H9 (cell line): ENCODE results near the gene JMJD1C. TPM values are rescaled to one million over a fixed set of nuclear protein-coding genes. Genes with fewer than 3 reads are reported as not detected.

Experiments
- DNase-seq: peaks from one replicate; pipeline ENCODE4 v3.0.0-alpha.2; 2017
- H2AFZ ChIP-seq: one replicate; pipeline ENCODE4 v1.6.1; 2013; ENCODE audit warnings: mild to moderate bottlenecking, low read length, control low read depth, moderate library complexity
- H2AK5ac ChIP-seq: 2 replicates; pipeline ENCODE4 v1.6.1; 2013; ENCODE audit warnings: low read length, control low read depth, mixed read lengths; ENCODE audit not compliant: insufficient read length
- H2BK120ac ChIP-seq: one replicate; pipeline ENCODE4 v1.6.1; 2013; ENCODE audit warnings: low read depth, mild to moderate bottlenecking, low read length, control low read depth, inconsistent platforms; ENCODE audit not compliant: poor library complexity, severe bottlenecking
- H2BK12ac ChIP-seq: 2 replicates; pipeline ENCODE4 v1.6.1; 2013; ENCODE audit warnings: low read length, control low read depth, mixed read lengths, low read depth; ENCODE audit not compliant: insufficient read length
- H2BK15ac ChIP-seq: 2 replicates; pipeline ENCODE4 v1.6.1; 2013; ENCODE audit warnings: low read depth, low read length, control low read depth
- H2BK20ac ChIP-seq: one replicate; pipeline ENCODE4 v1.6.1; 2013; ENCODE audit warnings: low read depth, mild to moderate bottlenecking, low read length, control low read depth, inconsistent platforms; ENCODE audit not compliant: poor library complexity, severe bottlenecking
- H2BK5ac ChIP-seq: 2 replicates; pipeline ENCODE4 v1.6.1; 2013; ENCODE audit warnings: low read length, control low read depth, mixed read lengths; ENCODE audit not compliant: insufficient read length
- H3K14ac ChIP-seq: 2 replicates; pipeline ENCODE4 v1.6.1; 2013; ENCODE audit warnings: low read length, control low read depth; ENCODE audit not compliant: insufficient read depth
- H3K18ac ChIP-seq: 2 replicates; pipeline ENCODE4 v1.6.1; 2013; ENCODE audit warnings: low read depth, mild to moderate bottlenecking, mixed read lengths, low read length, control low read depth; ENCODE audit not compliant: insufficient read length
- H3K23ac ChIP-seq: 2 replicates; pipeline ENCODE4 v1.6.1; 2013; ENCODE audit warnings: low read length, control low read depth, mixed read lengths, low read depth; ENCODE audit not compliant: insufficient read length
- H3K23me2 ChIP-seq: 2 replicates; pipeline ENCODE4 v1.6.1; 2013; ENCODE audit warnings: low read depth, mild to moderate bottlenecking, mixed read lengths, low read length, control low read depth; ENCODE audit not compliant: insufficient read length, poor library complexity, severe bottlenecking
- H3K27ac ChIP-seq: 2 replicates; pipeline ENCODE4 v1.5.1; 2013; ENCODE audit warnings: low read length, control low read depth, mixed read lengths, low read depth; ENCODE audit not compliant: insufficient read length
- H3K27me3 ChIP-seq: 2 replicates; pipeline ENCODE4 v1.6.1; 2013; ENCODE audit warnings: low read length, control low read depth, inconsistent platforms; ENCODE audit not compliant: insufficient read depth
- H3K4ac ChIP-seq: 2 replicates; pipeline ENCODE4 v1.6.1; 2013; ENCODE audit warnings: low read depth, mild to moderate bottlenecking, control low read depth, inconsistent platforms, low read length, moderate library complexity
- H3K4me1 ChIP-seq: 2 replicates; pipeline ENCODE4 v1.6.1; 2013; ENCODE audit warnings: low read length, control low read depth, inconsistent platforms; ENCODE audit not compliant: insufficient read depth
- H3K4me2 ChIP-seq: 2 replicates; pipeline ENCODE4 v1.6.1; 2013; ENCODE audit warnings: low read length, control low read depth, mixed read lengths; ENCODE audit not compliant: insufficient read length, insufficient read depth
- H3K56ac ChIP-seq: 2 replicates; pipeline ENCODE4 v1.6.1; 2013; ENCODE audit warnings: low read depth, mild to moderate bottlenecking, mixed read lengths, low read length, control low read depth; ENCODE audit not compliant: insufficient read length
- H3K79me1 ChIP-seq: 2 replicates; pipeline ENCODE4 v1.6.1; 2013; ENCODE audit warnings: low read depth, mild to moderate bottlenecking, moderate library complexity, low read length, control low read depth, inconsistent platforms; ENCODE audit not compliant: insufficient read depth, poor library complexity, severe bottlenecking
- H3K79me2 ChIP-seq: 2 replicates; pipeline ENCODE4 v1.6.1; 2013; ENCODE audit warnings: low read length, control low read depth, inconsistent platforms; ENCODE audit not compliant: insufficient read depth
- H3K9ac ChIP-seq: 2 replicates; pipeline ENCODE4 v1.6.1; 2013; ENCODE audit warnings: low read length, control low read depth, mixed read lengths; ENCODE audit not compliant: insufficient read length; ENCODE audit errors: extremely low read depth
- H3K9me3 ChIP-seq: one replicate; pipeline ENCODE4 v1.6.1; 2013; ENCODE audit warnings: low read depth, low read length, inconsistent platforms; ENCODE audit not compliant: control insufficient read depth
- H3T11ph ChIP-seq: one replicate; pipeline ENCODE4 v1.6.1; 2013; ENCODE audit warnings: mild to moderate bottlenecking, low read length, control low read depth, inconsistent platforms
- H4K20me1 ChIP-seq: one replicate; pipeline ENCODE4 v1.6.1; 2013; ENCODE audit not compliant: control insufficient read depth, insufficient read length, insufficient read depth
- H4K5ac ChIP-seq: 2 replicates; pipeline ENCODE4 v1.6.1; 2013; ENCODE audit warnings: low read depth, mild to moderate bottlenecking, mixed read lengths, low read length, control low read depth; ENCODE audit not compliant: insufficient read length
- H4K8ac ChIP-seq: replicated peaks from 2 replicates; pipeline ENCODE4 v1.6.1; 2013; ENCODE audit warnings: low read length, control low read depth, mixed read lengths, low read depth; ENCODE audit not compliant: insufficient read length
- H4K91ac ChIP-seq: 2 replicates; pipeline ENCODE4 v1.6.1; 2013; ENCODE audit warnings: low read depth, mild to moderate bottlenecking, moderate library complexity, mixed read lengths, low read length, control low read depth; ENCODE audit not compliant: insufficient read length
- H3K27ac Mint-ChIP-seq, 3 experiments: 2 replicates in 2 of 3; 3 replicates in 1 of 3; pipeline ENCODE4 v1.8.0; 2020 to 2021; ENCODE audit warnings: mixed read lengths in 3 of 3, mild to moderate bottlenecking in 1 of 3, moderate library complexity in 1 of 3
- H3K27me3 Mint-ChIP-seq: 2 replicates; pipeline ENCODE4 v1.8.0; 2021; ENCODE audit warnings: low read depth, mild to moderate bottlenecking, moderate library complexity, mixed read lengths
- H3K36me3 Mint-ChIP-seq, 3 experiments: 2 replicates in 2 of 3; 3 replicates in 1 of 3; pipeline ENCODE4 v1.8.0; 2020 to 2021; ENCODE audit warnings: low read depth in 3 of 3, mixed read lengths in 3 of 3; ENCODE audit not compliant: insufficient read depth in 1 of 3
- H3K4me1 Mint-ChIP-seq, 2 experiments: 2 replicates each; pipeline ENCODE4 v1.8.0; 2020; ENCODE audit warnings: mixed read lengths in 2 of 2
- H3K4me3 Mint-ChIP-seq, 2 experiments: 2 replicates in 1 of 2; 3 replicates in 1 of 2; pipeline ENCODE4 v1.8.0; 2020 to 2021; ENCODE audit warnings: mild to moderate bottlenecking in 2 of 2, mixed read lengths in 2 of 2, moderate library complexity in 1 of 2
- H3K9me3 Mint-ChIP-seq, 2 experiments: 2 replicates in 1 of 2; 3 replicates in 1 of 2; pipeline ENCODE4 v1.8.0; 2020; ENCODE audit warnings: mild to moderate bottlenecking in 2 of 2, mixed read lengths in 2 of 2, moderate library complexity in 1 of 2
- WGBS: extraction: QIAGEN DNeasy Blood & Tissue Kit; methylation state at CpG from one replicate; pipeline ENCODE4 v1.1.7; 2013; ENCODE audit warnings: missing lambda C conversion rate, low lambda C conversion rate, mixed read lengths; ENCODE audit not compliant: insufficient read length; ENCODE audit errors: extremely low coverage; 5-methylcytosine and 5-hydroxymethylcytosine counted together
- total RNA-seq: library from RNA; stranded (reverse); gene quantifications from 2 replicates; pipeline ENCODE4 v1.2.1, GENCODE V29; 2021
- TF ChIP-seq, protein P1 (sequence below): fragments of 200-600 bp; sonication (generic); conservative IDR thresholded peaks from 3 replicates; pipeline ENCODE4 v1.8.0; 2021; ENCODE audit warnings: antibody characterized with exemption, mild to moderate bottlenecking

The JMJD1C gene
- total RNA-seq, 1 experiment from 2014 or later = 200 TPM

DNA sequence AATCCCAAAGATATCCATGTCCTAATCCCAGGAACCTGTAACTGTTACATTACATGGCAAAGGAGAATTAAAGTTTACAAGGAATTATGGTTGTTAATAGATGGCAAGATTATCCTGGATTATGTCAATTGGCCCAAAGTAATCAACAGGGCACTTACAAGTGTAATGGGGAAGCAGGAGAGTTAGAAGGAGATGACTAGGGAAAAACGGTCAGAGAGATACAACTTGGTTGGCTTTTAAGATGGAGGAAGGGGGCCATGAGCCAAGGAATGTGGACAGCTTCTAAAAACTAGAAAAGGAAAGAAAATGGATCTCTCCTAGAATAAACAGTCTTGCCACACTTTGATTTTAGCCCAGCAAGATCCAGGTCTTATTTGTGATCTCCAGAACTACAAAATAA, 3.3 kb downstream of the JMJD1C start:
- Histone ChIP-seq H2BK5ac (no peak overlapping the region), H2BK15ac (no peak overlapping the region), H4K5ac (no peak overlapping the region), H3K27ac (no peak overlapping the region), H3K9ac (no peak overlapping the region), H3K14ac (no peak overlapping the region), H3K79me1 (peaks cover 3% of the 10 kb centered on the region), H2AFZ (no peak overlapping the region), H2AK5ac (no peak overlapping the region), H3T11ph (no peak overlapping the region), H4K91ac (no peak overlapping the region), H3K23ac (no peak overlapping the region), H3K56ac (no peak overlapping the region), H2BK120ac (no peak overlapping the region), H3K9me3 (no peaks in the 10 kb centered on the region), H2BK20ac (no peak overlapping the region), H3K79me2 (peaks cover 12% of the 10 kb centered on the region; the same call in 1 of the 2 replicates), H3K27me3 (no peaks in the 10 kb centered on the region), H3K23me2 (peaks cover 4% of the 10 kb centered on the region), H3K18ac (no peak overlapping the region), H4K8ac (no peak overlapping the region), H4K20me1 (peaks cover 3% of the 10 kb centered on the region), H3K4me1 (no peaks in the 10 kb centered on the region; the same call in 1 of the 2 replicates), H3K4ac (no peak overlapping the region), H2BK12ac (no peak overlapping the region), H3K4me2 (no peak overlapping the region)
- H3K4me1 Mint-ChIP-seq = peaks cover 22 to 24% of the 10 kb centered on the region in 2 experiments
- H3K4me3 Mint-ChIP-seq = no peak overlapping the region
- no peak overlapping the region for H3K27ac Mint-ChIP-seq
- TF ChIP-seq, protein P1, sequence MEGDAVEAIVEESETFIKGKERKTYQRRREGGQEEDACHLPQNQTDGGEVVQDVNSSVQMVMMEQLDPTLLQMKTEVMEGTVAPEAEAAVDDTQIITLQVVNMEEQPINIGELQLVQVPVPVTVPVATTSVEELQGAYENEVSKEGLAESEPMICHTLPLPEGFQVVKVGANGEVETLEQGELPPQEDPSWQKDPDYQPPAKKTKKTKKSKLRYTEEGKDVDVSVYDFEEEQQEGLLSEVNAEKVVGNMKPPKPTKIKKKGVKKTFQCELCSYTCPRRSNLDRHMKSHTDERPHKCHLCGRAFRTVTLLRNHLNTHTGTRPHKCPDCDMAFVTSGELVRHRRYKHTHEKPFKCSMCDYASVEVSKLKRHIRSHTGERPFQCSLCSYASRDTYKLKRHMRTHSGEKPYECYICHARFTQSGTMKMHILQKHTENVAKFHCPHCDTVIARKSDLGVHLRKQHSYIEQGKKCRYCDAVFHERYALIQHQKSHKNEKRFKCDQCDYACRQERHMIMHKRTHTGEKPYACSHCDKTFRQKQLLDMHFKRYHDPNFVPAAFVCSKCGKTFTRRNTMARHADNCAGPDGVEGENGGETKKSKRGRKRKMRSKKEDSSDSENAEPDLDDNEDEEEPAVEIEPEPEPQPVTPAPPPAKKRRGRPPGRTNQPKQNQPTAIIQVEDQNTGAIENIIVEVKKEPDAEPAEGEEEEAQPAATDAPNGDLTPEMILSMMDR = no peak
- no peak for DNase-seq
- H3K27me3 Mint-ChIP-seq = no peaks in the 10 kb centered on the region; the same call in 1 of the 2 replicates
- WGBS = no CpG with 5 or more reads among the region's 1 CpG
- peaks cover 5 to 8% of the 10 kb centered on the region in 2 experiments; a peak in 3 of 5 replicates for H3K9me3 Mint-ChIP-seq
- peaks cover 0 to 7% (median 0%) of the 10 kb centered on the region in 3 experiments; a peak in 5 of 7 replicates for H3K36me3 Mint-ChIP-seq
